IPS-NIHi7 (cell line): Measurements from ENCODE around the gene EXOC3L1.
A peak's percentile ranks its signal among the peaks of the same experiment; 100 is the strongest.

Experiments
- DNase-seq: peaks from one replicate; pipeline ENCODE4 v3.0.0; 2012; ENCODE audit warnings: mixed read lengths; ENCODE audit errors: extremely low spot score

The EXOC3L1 gene

DNA sequence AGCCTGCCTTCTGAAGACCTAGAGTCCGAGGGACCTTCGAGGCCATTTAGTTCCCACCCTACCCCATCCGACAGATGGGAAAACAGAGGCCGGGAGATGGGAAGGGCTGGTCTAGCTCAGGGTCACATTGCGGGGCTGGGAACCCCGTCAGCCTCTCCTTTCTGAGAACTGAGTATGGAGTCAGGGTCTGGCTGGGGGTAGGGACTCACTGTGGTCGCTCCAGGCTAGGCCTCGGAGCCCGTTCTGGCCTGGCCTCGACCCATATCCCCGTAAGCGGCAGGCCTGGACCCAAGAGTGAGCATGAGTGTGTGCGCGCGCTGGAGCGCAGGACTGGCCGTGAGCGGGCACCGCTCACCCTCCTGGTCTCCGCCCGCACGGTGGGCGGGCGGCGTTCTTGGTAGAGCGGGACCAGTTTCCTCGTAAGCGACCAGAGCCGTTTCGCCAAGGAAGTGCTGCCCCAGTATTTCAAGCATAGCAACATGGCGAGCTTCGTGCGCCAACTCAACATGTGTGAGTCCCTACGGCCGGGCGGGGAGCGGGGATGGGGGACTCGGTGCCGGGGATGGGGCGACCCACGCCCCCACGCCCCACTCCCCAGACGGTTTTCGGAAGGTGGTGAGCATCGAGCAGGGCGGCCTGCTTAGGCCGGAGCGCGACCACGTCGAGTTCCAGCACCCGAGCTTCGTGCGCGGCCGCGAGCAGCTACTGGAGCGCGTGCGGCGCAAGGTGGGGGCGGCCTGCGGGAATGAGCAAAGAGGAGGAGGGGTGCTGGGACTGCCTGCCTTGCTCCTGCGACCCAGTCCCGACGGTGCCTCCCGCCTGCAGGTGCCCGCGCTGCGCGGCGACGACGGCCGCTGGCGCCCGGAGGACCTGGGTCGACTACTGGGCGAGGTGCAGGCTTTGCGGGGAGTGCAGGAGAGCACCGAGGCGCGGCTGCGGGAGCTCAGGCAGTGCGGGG, 24.5 kb downstream of the EXOC3L1 start:
- DNase-seq, result no peak

GRCh38 chr16:67164599-67165061, 25.3 kb downstream of the EXOC3L1 start, which contains the start of gene HSF4:
HSF4 (plus strand) TSS chr16:67164745; CDS start chr16:67164812, 67 bp downstream.
- no peak for DNase-seq

GRCh38 chr16:67163999-67164558, 25.9 kb downstream of the EXOC3L1 start:
- no peak for DNase-seq

DNA sequence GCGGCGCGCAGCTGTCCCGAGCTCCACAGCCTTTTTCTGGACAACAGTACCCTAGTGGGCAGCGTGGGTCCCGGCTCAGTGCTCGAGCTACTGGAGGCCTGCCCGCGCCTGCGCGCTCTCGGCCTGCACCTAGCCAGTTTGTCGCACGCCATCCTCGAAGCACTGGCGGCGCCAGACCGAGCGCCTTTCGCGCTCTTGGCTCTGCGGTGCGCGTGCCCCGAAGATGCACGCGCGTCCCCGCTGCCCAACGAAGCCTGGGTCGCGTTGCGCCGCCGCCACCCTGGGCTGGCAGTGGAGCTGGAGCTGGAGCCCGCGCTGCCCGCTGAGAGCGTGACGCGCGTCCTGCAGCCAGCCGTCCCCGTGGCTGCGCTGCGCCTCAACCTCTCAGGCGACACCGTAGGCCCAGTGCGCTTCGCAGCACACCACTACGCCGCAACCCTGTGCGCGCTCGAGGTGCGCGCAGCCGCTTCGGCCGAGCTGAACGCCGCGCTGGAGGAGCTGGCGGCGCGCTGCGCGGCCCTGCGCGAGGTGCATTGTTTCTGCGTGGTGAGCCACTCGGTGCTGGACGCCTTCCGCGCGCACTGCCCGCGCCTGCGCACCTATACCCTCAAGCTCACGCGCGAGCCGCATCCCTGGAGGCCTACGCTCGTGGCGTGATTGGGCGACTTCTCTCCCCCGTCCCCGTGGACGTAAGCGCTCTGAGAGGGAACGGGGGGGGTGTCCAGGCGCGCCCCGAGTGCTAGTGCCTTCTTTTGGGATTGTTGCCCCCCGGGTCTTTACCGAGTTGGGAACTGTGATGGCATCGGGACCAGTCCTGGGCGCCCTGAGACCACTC, 26.6 kb downstream of the EXOC3L1 start:
- no peak for DNase-seq

GRCh38 chr16:67162506-67163163, 27.3 kb downstream of the EXOC3L1 start:
- DNase-seq, result no peak

GRCh38 chr16:67161595-67162058, 28.3 kb downstream of the EXOC3L1 start:
- no peak for DNase-seq

DNA sequence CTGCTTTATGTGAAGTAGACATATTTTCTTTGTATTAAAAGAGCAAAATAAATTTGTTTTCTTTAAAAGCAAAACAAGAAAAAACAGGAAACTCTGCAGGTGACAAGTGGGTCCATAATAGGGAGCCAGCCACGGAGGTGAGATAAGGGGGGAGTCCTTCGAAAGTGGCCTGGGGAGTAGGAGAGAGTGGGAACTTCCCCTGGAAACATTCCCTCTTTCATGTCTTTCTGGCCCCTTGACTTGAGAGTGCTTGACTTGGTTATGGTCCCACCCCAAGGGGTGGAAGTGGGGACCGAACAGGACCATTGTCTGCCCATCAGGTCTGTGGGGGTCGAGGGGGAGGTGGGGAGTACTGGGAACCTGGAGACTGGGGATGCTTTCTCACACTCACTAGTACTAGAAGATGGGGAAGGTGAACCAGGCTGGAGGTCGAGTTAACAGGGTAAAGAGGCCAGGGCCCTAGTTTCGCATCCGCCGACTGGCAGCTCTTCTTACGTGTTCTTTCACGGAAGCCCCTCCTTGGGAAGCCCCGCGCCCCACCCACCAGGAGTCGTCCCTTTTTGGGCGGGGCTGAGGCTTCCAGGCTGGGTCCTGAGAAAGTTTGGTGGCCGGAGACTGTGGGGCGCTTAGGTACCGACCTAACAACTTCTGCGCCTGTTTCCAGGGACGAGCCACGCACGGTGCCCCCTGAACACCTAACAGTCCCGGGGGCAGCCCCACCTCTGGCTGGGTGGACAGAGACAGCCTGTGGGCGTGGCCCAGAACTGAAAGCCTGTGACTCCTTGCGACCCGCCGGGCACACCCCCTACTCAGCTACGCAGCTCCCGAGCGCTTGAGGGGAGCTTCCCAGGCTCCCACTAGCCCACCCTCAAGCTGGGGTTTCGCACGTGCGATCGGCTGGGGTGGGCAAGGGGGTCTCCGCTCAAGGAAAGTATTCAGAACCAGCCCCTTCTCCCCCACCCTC, 31.0 kb downstream of the EXOC3L1 start:
- DNase-seq, result no peak

DNA sequence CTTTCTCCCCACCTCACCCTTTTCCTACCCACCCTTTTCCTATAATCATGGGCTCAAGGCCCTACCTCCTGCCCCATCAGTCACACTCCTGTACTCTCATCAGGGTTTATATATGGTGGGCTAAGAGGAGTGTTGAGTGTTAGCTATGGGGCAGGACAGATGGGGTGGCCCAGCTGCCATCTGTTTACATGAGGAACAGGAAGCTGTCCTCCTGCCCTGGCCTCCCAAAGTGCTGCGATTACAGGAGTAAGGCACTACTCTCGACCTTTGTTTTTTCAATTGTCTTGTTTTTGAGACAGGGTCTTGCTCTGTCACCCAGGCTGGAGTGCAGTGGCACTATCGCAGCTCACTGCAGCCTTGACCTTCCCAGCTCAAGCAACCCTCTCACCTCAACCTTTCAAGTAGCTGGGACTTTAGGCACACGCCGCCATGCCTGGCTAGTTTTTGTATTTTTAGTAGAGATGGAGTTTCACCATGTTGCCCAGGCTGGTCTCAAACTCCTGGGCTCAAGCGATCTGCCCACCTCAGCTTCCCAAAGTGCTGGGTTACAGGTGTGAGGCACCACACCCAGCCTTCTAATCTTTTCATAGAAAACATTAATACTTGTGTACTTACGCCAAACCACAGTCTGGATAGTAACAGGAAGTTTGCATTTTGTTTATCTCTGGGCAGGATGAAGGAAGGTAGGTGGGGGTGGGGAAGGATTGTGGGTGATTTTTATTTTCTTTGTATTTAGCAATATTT, 31.9 kb downstream of the EXOC3L1 start:
- no peak for DNase-seq

DNA sequence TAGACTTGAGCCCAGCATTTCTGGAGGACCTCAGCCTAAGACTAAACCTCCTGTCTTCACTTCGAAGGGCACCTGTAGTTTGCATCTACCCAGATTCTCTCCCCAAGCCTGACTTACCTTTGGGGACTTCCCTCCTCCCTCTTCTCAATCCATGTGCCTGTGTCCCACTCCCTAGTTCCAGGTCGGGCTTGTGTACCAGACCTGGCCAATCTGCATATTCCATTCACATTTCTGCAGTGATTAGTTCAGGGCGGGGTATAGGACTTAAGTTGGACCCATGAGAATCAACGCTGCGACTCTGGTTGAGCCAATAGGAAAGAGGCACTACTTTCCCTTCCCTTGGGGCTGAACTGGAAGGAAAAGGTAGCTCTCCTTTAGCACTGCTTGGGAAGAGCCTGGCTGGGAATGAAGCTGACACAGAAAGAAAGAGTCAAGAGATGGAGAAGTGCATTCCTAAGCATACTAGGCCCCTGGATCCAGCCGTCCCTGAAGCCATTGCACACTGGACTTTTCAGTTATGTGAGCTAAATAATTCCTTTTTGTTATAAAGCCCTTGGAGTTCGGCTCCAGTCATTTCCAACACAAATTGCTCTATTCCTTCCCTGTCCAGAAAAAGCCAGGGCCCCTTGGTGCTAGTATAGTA, 32.7 kb downstream of the EXOC3L1 start:
- no peak for DNase-seq

GRCh38 chr16:67156143-67156844, 33.6 kb downstream of the EXOC3L1 start:
- no peak for DNase-seq

DNA sequence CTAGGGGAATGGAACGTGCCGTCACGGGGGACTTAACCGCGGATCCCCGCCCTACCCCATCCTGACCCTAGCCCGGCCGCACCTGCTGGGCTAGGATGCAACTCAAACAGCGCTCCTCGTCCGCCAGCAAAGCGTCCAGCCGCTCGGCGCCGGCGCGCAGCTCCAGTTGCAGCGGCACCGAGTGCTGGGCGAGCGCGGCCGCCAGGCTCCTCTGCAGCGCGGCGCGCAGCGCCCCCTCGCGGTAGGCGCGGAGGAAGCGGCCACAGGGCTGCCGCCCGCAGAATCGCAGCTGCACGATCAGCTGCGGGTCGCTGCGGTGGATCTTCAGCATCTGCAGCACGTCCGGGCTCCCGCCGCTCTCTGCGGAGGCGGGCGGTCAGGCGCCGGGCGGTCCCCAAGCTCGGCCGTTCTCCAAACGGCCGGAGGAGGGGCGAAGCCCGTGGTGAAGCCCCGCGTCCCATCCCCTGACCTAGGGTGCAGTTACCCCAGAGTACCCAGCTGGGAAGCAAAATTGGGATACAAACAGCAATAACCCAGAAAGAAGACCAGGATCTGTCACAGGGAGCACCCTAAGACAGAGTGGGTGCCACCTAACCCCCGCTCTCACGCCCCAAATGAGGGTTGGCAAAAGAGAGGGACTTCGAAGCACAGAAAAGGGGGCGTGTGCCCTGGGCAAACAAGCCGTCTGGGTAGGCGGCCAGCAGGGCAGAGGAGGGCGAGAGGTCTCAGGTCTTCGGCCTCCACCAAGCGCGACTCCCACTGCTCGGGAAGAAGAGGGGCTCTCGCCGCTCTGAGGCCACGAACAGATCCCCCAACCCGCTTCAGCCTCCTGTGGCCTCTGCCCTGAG, 34.4 kb downstream of the EXOC3L1 start:
- DNase-seq, result peak; percentile 90

DNA sequence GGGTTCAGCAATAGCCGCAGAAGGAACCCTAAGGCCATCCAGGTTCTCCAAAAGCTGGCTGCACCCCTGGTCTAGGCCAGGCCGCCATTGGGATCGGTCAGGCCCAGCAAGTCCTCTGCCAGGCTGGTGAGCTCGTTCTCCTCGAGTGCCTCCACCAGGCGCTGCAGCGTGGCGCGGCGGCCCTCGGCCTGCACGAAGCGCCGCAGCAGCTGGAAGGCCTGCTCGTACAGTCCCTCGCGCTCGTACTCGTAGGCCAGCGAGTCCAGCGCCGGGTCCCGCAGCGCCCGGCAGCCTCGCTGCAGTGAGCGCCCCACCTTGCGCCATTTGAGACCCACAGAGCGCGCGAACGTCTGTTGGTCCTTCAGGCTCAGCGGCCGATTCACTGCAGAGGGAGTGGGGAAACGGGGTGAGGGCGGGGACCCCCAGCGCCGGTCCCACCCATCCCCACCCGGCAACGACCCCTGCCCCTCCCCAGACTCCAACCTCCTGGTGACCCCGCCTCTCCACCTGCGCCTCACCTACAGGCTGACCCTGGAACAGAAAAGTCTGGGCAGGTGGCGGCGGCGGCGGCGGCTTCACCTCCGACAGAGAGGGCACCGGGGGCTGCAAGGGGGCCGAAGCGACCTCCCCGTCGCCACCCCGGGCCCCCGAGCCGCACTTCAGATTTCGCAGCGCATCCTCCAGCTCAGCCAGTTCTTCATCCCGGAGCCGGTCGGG, 35.2 kb downstream of the EXOC3L1 start:
- DNase-seq, result no peak

GRCh38 chr16:67151431-67152097, 38.4 kb downstream of the EXOC3L1 start:
- DNase-seq, result no peak

DNA sequence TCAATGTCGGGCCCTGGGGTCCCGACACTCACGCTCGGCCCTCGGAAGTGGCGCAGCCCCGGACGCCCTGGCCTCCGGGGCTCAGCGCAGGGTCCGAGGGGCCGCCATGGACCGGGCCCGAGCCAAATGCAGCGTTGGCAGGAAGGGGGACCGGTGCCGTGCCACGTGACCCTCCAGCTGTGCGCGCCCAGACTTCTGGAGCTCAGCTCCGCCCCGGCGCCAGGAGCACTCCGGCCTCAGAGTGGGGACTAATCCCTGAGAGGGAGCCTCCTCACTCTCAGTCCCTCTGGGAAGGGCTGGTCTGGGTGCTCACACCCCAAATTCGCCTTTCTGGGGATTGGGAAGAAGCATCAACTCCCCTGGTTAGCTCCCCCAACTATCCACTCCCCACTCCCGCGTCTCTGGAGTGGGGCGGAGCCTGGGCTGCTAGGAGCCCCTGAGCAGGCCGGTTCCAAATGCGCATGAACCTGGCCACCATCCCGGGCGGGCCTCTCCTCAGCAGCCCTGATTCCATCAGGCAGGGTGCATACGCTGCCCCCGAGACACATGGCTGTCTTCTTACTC, 39.0 kb downstream of the EXOC3L1 start, which contains the start of gene B3GNT9:
TSS of gene B3GNT9 (minus strand) at position 166 of the 564 bp plus-strand sequence. CDS start 513 bp downstream, outside the sequence.
- peak; percentile 77 for DNase-seq

- peak; percentile 90 for DNase-seq
Measured at GRCh38 chr16:67150047-67150832, 39.7 kb downstream of the EXOC3L1 start.
